Measurements from ENCODE around the gene SLC7A4.
A peak's percentile ranks its signal among the peaks of the same experiment; 100 is the strongest.

SLC7A4 gene

GRCh38 chr22:20999350-21000206 lies 32.8 kb downstream of the SLC7A4 start:
- no peaks in the 10 kb centered on the region for H3K9me3 ChIP-seq (ENCODE audit: low read depth, low read length)
- TF ChIP-seq EZH2 (IDR thresholded peaks at IDR 0.05) (no peak), FOXP2 (optimal IDR thresholded peaks at IDR 0.05; ENCODE audit: control extremely low read depth, extremely low read length, insufficient read depth) (no peak), POLR2AphosphoS5 (IDR thresholded peaks at IDR 0.05; ENCODE audit: borderline replicate concordance, low read depth, low read length) (no peak)
- 0 out of 2 replicates have a peak overlapping the region, but pooled peaks have one; percentile 1 for H3K27ac ChIP-seq
- DNase-seq (ENCODE audit: low read depth, low spot score), result no peak
- peak overlapping the region; percentile 89 for H3K4me3 ChIP-seq
- peaks cover 15% of the 10 kb centered on the region; the same call in 1 of the 2 replicates for H3K36me3 ChIP-seq (ENCODE audit: insufficient read depth, low read length)
- no peak overlapping the region for H3K9ac ChIP-seq (ENCODE audit: insufficient read length)

GRCh38 chr22:20998411-20999336 lies 33.7 kb downstream of the SLC7A4 start:
- Histone ChIP-seq H3K9ac (ENCODE audit: insufficient read length) (no peak overlapping the region), H3K27ac (0 out of 2 replicates have a peak overlapping the region, but pooled peaks have one; percentile 1), H3K4me3 (no peak overlapping the region), H3K9me3 (ENCODE audit: low read depth, low read length) (no peaks in the 10 kb centered on the region), H3K36me3 (ENCODE audit: insufficient read depth, low read length) (peaks cover 15% of the 10 kb centered on the region; the same call in 1 of the 2 replicates)
- TF ChIP-seq FOXP2 (optimal IDR thresholded peaks at IDR 0.05; ENCODE audit: control extremely low read depth, extremely low read length, insufficient read depth), result no peak
- TF ChIP-seq POLR2AphosphoS5 (IDR thresholded peaks at IDR 0.05; ENCODE audit: borderline replicate concordance, low read depth, low read length), result peak; percentile 72
- no peak for DNase-seq (ENCODE audit: low read depth, low spot score)

GRCh38 chr22:20997536-20998257 lies 34.7 kb downstream of the SLC7A4 start:
- Histone ChIP-seq H3K9me3 (ENCODE audit: low read depth, low read length) (no peaks in the 10 kb centered on the region), H3K4me3 (no peak overlapping the region), H3K27ac (no peak overlapping the region), H3K9ac (ENCODE audit: insufficient read length) (no peak overlapping the region), H3K36me3 (ENCODE audit: insufficient read depth, low read length) (peaks cover 15% of the 10 kb centered on the region; the same call in 1 of the 2 replicates)
- TF ChIP-seq FOXP2 (optimal IDR thresholded peaks at IDR 0.05; ENCODE audit: control extremely low read depth, extremely low read length, insufficient read depth), result no peak
- TF ChIP-seq POLR2AphosphoS5 (IDR thresholded peaks at IDR 0.05; ENCODE audit: borderline replicate concordance, low read depth, low read length), result no peak; the same call in 1 of the 2 replicates
- no peak for TF ChIP-seq EZH2 (IDR thresholded peaks at IDR 0.05)
- DNase-seq (ENCODE audit: low read depth, low spot score), result no peak

GRCh38 chr22:20996598-20997535 lies 35.5 kb downstream of the SLC7A4 start:
- no peak overlapping the region for H3K27ac ChIP-seq
- DNase-seq (ENCODE audit: low read depth, low spot score), result no peak
- no peak overlapping the region for H3K4me3 ChIP-seq
- TF ChIP-seq EZH2 (IDR thresholded peaks at IDR 0.05) (no peak), POLR2AphosphoS5 (IDR thresholded peaks at IDR 0.05; ENCODE audit: borderline replicate concordance, low read depth, low read length) (no peak), FOXP2 (optimal IDR thresholded peaks at IDR 0.05; ENCODE audit: control extremely low read depth, extremely low read length, insufficient read depth) (no peak)
- no peaks in the 10 kb centered on the region for H3K9me3 ChIP-seq (ENCODE audit: low read depth, low read length)
- no peak overlapping the region for H3K9ac ChIP-seq (ENCODE audit: insufficient read length)
- H3K36me3 ChIP-seq (ENCODE audit: insufficient read depth, low read length), result peaks cover 15% of the 10 kb centered on the region; the same call in 1 of the 2 replicates

GRCh38 chr22:20996031-20996410 lies 36.3 kb downstream of the SLC7A4 start:
- H3K27ac ChIP-seq, result no peak overlapping the region
- H3K36me3 ChIP-seq (ENCODE audit: insufficient read depth, low read length), result peaks cover 15% of the 10 kb centered on the region; the same call in 1 of the 2 replicates
- TF ChIP-seq POLR2AphosphoS5 (IDR thresholded peaks at IDR 0.05; ENCODE audit: borderline replicate concordance, low read depth, low read length), result no peak
- no peak for TF ChIP-seq FOXP2 (optimal IDR thresholded peaks at IDR 0.05; ENCODE audit: control extremely low read depth, extremely low read length, insufficient read depth)
- no peak for TF ChIP-seq EZH2 (IDR thresholded peaks at IDR 0.05)
- no peaks in the 10 kb centered on the region for H3K9me3 ChIP-seq (ENCODE audit: low read depth, low read length)
- DNase-seq (ENCODE audit: low read depth, low spot score), result no peak
- H3K4me3 ChIP-seq, result no peak overlapping the region
- H3K9ac ChIP-seq (ENCODE audit: insufficient read length), result no peak overlapping the region

- H3K36me3 ChIP-seq (ENCODE audit: insufficient read depth, low read length), result peaks cover 14% of the 10 kb centered on the region; the same call in 1 of the 2 replicates
- TF ChIP-seq FOXP2 (optimal IDR thresholded peaks at IDR 0.05; ENCODE audit: control extremely low read depth, extremely low read length, insufficient read depth), result no peak
- TF ChIP-seq EZH2 (IDR thresholded peaks at IDR 0.05), result no peak
Measured at GRCh38 chr22:20995329-20996030, 36.9 kb downstream of the SLC7A4 start.

More at GRCh38 chr22:20995329-20996030, 36.9 kb downstream of the SLC7A4 start:
- H3K4me3 ChIP-seq, result no peak overlapping the region
- no peaks in the 10 kb centered on the region for H3K9me3 ChIP-seq (ENCODE audit: low read depth, low read length)
- no peak overlapping the region for H3K27ac ChIP-seq
- DNase-seq (ENCODE audit: low read depth, low spot score), result no peak
- H3K9ac ChIP-seq (ENCODE audit: insufficient read length), result no peak overlapping the region

All from SK-N-MC (cell line).